ENCODE measurements around the gene TP53BP2.

Gene TP53BP2

GRCh38 chr1:223733898-223734852 lies 111.6 kb downstream of the TP53BP2 start:
- H3K4me1 ChIP-seq (ENCODE audit: insufficient read depth, low read length), result no peaks in the 10 kb centered on the region
- ATAC-seq (ENCODE audit: insufficient read depth, low read depth), result no peak
- no peaks in the 10 kb centered on the region for H3K36me3 ChIP-seq (ENCODE audit: insufficient read depth, low read length)
- H3K4me3 ChIP-seq (ENCODE audit: low read depth in 1 of 2, low read length in 2 of 2), result no peak overlapping the region
- no peak overlapping the region for H3K4me2 ChIP-seq (ENCODE audit: insufficient read depth, low read length)
- H3K9me3 ChIP-seq (ENCODE audit: insufficient read depth, low read length, severe bottlenecking), result no peaks in the 10 kb centered on the region
- no peak overlapping the region for H3K27ac ChIP-seq (ENCODE audit: low read length)
- TF ChIP-seq EZH2 (IDR thresholded peaks at IDR 0.05; ENCODE audit: borderline replicate concordance, low read depth, low read length, severe bottlenecking) (no peak), CTCF (IDR thresholded peaks at IDR 0.05; ENCODE audit: borderline replicate concordance, extremely low read depth, low read length, poor library complexity, severe bottlenecking) (no peak)
- no peaks in the 10 kb centered on the region for H4K20me1 ChIP-seq (ENCODE audit: insufficient read depth, low read length)
- H3K27me3 ChIP-seq (ENCODE audit: insufficient read depth, low read length, poor library complexity), result peaks cover 8% of the 10 kb centered on the region
- H2AFZ ChIP-seq (ENCODE audit: low read depth, low read length), result no peak overlapping the region
- DNase-seq, result no peak
- no peak overlapping the region for H3K9ac ChIP-seq (ENCODE audit: low read depth, low read length)
- H3K79me2 ChIP-seq (ENCODE audit: insufficient read depth, low read length), result no peaks in the 10 kb centered on the region

GRCh38 chr1:223732993-223733798 lies 112.6 kb downstream of the TP53BP2 start:
- H3K27me3 ChIP-seq (ENCODE audit: insufficient read depth, low read length, poor library complexity), result peaks cover 4% of the 10 kb centered on the region
- TF ChIP-seq CTCF (IDR thresholded peaks at IDR 0.05; ENCODE audit: borderline replicate concordance, extremely low read depth, low read length, poor library complexity, severe bottlenecking) (no peak), EZH2 (IDR thresholded peaks at IDR 0.05; ENCODE audit: borderline replicate concordance, low read depth, low read length, severe bottlenecking) (no peak)
- H3K36me3 ChIP-seq (ENCODE audit: insufficient read depth, low read length), result no peaks in the 10 kb centered on the region
- no peak overlapping the region for H3K9ac ChIP-seq (ENCODE audit: low read depth, low read length)
- no peak overlapping the region for H3K27ac ChIP-seq (ENCODE audit: low read length)
- H3K4me2 ChIP-seq (ENCODE audit: insufficient read depth, low read length), result no peak overlapping the region
- no peaks in the 10 kb centered on the region for H3K9me3 ChIP-seq (ENCODE audit: insufficient read depth, low read length, severe bottlenecking)
- no peak overlapping the region for H3K4me3 ChIP-seq (ENCODE audit: low read depth in 1 of 2, low read length in 2 of 2)
- H4K20me1 ChIP-seq (ENCODE audit: insufficient read depth, low read length), result no peaks in the 10 kb centered on the region
- DNase-seq (no peak), ATAC-seq (ENCODE audit: insufficient read depth, low read depth) (no peak)
- no peaks in the 10 kb centered on the region for H3K4me1 ChIP-seq (ENCODE audit: insufficient read depth, low read length)
- no peaks in the 10 kb centered on the region for H3K79me2 ChIP-seq (ENCODE audit: insufficient read depth, low read length)
- H2AFZ ChIP-seq (ENCODE audit: low read depth, low read length), result no peak overlapping the region

- Histone ChIP-seq H3K4me2 (ENCODE audit: insufficient read depth, low read length) (no peak overlapping the region), H3K9me3 (ENCODE audit: insufficient read depth, low read length, severe bottlenecking) (no peaks in the 10 kb centered on the region), H4K20me1 (ENCODE audit: insufficient read depth, low read length) (no peaks in the 10 kb centered on the region), H3K27ac (ENCODE audit: low read length) (no peak overlapping the region), H3K9ac (ENCODE audit: low read depth, low read length) (no peak overlapping the region), H3K79me2 (ENCODE audit: insufficient read depth, low read length) (no peaks in the 10 kb centered on the region), H3K27me3 (ENCODE audit: insufficient read depth, low read length, poor library complexity) (peaks cover 8% of the 10 kb centered on the region), H3K4me3 (ENCODE audit: low read depth in 1 of 2, low read length in 2 of 2) (no peak overlapping the region), H3K4me1 (ENCODE audit: insufficient read depth, low read length) (peaks cover 8% of the 10 kb centered on the region), H2AFZ (ENCODE audit: low read depth, low read length) (no peak overlapping the region), H3K36me3 (ENCODE audit: insufficient read depth, low read length) (no peaks in the 10 kb centered on the region)
- ATAC-seq (ENCODE audit: insufficient read depth, low read depth) (no peak), DNase-seq (no peak)
- TF ChIP-seq CTCF (IDR thresholded peaks at IDR 0.05; ENCODE audit: borderline replicate concordance, extremely low read depth, low read length, poor library complexity, severe bottlenecking) (no peak), EZH2 (IDR thresholded peaks at IDR 0.05; ENCODE audit: borderline replicate concordance, low read depth, low read length, severe bottlenecking) (no peak)
Measured at GRCh38 chr1:223731133-223731770, 114.5 kb downstream of the TP53BP2 start.
